Mammary epithelial cell (primary cell): ENCODE data around the gene JAKMIP1.

Experiments used
- EZH2 ChIP-seq: IDR thresholded peaks from 2 replicates; pipeline ENCODE4 v1.6.1; 2012; ENCODE audit warnings: low read length, inconsistent platforms, borderline replicate concordance
- TF ChIP-seq, protein P1 (sequence below), 2 donors: IDR thresholded peaks in 1 of 2; conservative IDR thresholded peaks in 1 of 2; 2 replicates each; pipeline ENCODE4 v1.5.1; 2011 to 2012; ENCODE audit warnings: inconsistent platforms in 2 of 2, low read length in 2 of 2, mild to moderate bottlenecking in 2 of 2, control low read depth in 1 of 2, low read depth in 1 of 2; ENCODE audit not compliant: insufficient read depth in 1 of 2; ENCODE audit errors: extremely low read depth in 1 of 2

DNA sequence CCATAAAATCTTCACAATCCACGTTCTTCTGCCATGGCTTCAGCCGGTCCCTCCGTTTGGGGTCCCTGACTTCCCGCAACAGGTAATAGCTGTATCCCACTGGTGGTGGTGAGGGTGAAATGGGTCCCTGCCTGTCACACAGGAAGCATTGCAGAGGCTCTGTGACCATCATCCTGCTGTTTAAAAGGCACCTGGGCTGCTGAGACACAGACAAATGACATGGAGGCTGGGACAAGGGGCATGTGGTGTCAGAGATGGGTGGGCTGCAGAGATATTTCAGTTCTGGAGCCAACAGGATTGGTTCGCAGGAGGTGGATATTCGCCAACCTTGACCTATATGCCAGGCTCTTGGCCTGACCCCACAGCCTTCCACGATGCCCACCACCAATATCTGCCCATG is 82.1 kb downstream of the JAKMIP1 start:
- TF ChIP-seq, protein P1, sequence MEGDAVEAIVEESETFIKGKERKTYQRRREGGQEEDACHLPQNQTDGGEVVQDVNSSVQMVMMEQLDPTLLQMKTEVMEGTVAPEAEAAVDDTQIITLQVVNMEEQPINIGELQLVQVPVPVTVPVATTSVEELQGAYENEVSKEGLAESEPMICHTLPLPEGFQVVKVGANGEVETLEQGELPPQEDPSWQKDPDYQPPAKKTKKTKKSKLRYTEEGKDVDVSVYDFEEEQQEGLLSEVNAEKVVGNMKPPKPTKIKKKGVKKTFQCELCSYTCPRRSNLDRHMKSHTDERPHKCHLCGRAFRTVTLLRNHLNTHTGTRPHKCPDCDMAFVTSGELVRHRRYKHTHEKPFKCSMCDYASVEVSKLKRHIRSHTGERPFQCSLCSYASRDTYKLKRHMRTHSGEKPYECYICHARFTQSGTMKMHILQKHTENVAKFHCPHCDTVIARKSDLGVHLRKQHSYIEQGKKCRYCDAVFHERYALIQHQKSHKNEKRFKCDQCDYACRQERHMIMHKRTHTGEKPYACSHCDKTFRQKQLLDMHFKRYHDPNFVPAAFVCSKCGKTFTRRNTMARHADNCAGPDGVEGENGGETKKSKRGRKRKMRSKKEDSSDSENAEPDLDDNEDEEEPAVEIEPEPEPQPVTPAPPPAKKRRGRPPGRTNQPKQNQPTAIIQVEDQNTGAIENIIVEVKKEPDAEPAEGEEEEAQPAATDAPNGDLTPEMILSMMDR (conservative IDR thresholded peaks at IDR 0.05 in 1 of 2, IDR thresholded peaks at IDR 0.05 in 1 of 2; ENCODE audit: extremely low read depth in 1 of 2, insufficient read depth in 1 of 2, low read depth in 1 of 2, low read length in 2 of 2): no peak
- TF ChIP-seq EZH2: no peak
